ENCODE measurements around the gene PSMB11.

PSMB11 gene

DNA sequence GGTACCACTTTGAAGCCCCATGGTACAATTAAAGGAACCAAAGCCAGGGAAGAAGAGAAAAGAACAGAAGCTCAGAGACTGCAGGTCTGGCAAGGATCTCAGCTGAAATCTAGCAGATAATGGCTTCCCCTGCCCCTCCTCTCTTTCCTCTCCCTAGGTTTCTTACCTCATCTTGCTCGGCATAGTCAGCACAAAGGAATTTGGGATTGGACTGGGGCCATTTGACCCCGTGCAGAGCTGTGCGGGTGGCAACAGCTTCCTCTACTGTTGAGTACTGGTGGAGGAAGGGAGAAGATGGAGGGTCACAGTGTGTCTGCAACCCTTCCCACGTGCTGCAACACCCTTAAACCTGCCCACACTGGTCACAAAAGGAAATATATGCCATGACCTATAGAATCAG is 20.0 kb downstream of the PSMB11 start:
- POLR2A ChIA-PET (ENCODE audit: low non-redundant PET), result interaction anchor here (1.1 kb wide), 2 partner anchors 9 to 81 kb away, joined by 3 read pairs; no protein-coding TSS in a partner anchor
- H3K27ac ChIP-seq, result peak overlapping the region; percentile 95
- TF ChIP-seq, protein P1, sequence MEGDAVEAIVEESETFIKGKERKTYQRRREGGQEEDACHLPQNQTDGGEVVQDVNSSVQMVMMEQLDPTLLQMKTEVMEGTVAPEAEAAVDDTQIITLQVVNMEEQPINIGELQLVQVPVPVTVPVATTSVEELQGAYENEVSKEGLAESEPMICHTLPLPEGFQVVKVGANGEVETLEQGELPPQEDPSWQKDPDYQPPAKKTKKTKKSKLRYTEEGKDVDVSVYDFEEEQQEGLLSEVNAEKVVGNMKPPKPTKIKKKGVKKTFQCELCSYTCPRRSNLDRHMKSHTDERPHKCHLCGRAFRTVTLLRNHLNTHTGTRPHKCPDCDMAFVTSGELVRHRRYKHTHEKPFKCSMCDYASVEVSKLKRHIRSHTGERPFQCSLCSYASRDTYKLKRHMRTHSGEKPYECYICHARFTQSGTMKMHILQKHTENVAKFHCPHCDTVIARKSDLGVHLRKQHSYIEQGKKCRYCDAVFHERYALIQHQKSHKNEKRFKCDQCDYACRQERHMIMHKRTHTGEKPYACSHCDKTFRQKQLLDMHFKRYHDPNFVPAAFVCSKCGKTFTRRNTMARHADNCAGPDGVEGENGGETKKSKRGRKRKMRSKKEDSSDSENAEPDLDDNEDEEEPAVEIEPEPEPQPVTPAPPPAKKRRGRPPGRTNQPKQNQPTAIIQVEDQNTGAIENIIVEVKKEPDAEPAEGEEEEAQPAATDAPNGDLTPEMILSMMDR (conservative IDR thresholded peaks at IDR 0.05; ENCODE audit: low read depth), result no peak
- CTCF ChIA-PET, result interaction anchor here (0.8 to 1.5 kb wide), 3 partner anchors 48 to 75 kb away, joined by 3 to 6 read pairs (median 4); no protein-coding TSS in a partner anchor
- DNase-seq (ENCODE audit: low spot score), result peak; percentile 87

DNA sequence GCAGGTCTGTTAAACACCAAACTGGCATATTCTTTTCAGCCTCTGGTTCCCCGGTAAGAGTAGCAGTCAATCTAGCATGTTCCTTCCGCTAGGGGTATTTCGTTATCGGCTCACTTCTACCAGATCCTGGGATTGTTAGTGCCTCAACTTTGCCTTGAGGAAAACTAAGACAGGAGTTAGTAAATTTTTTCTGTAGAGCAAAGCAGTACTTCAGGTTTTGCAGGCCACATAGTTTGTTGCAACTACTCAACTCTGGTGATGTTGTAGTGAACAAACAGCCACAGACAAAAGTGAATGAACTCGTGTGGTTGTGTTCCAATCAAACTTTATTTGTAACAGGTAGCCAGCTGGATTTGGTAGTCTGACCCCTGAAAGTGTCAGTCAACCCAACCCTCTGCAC is 21.6 kb downstream of the PSMB11 start:
- POLR2A ChIA-PET (ENCODE audit: low non-redundant PET), result no interaction called here
- CTCF ChIA-PET, result interaction anchor here (0.6 kb wide), 1 partner anchor 13 kb away, joined by 3 read pairs; no protein-coding TSS in a partner anchor
- H3K27ac ChIP-seq, result peak overlapping the region; percentile 56
- TF ChIP-seq, protein P1 (conservative IDR thresholded peaks at IDR 0.05; ENCODE audit: low read depth), result no peak
- no peak for DNase-seq (ENCODE audit: low spot score)

DNA sequence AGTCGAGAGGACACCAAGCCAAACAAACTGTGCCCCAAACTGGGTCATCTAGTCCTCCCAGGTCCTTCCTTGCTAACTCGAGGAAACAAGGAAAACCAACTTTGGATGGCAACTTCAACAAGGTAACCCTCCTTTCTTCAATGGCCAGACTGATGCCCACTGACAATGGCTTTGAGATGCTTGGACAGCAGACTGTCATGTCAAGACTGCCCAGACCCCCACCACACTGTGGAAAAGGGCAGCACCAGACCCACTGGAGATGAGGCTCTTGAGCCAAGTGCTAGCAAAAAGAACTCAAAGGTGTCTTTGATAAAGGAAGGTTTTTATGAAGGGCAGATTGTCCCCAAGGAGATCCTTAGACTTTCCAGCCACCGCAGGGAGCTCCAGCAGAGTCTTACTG is 24.4 kb downstream of the PSMB11 start:
- TF ChIP-seq, protein P1 (conservative IDR thresholded peaks at IDR 0.05; ENCODE audit: low read depth), result no peak
- POLR2A ChIA-PET (ENCODE audit: low non-redundant PET), result no interaction called here
- no peak for DNase-seq (ENCODE audit: low spot score)
- CTCF ChIA-PET, result interaction anchor here (0.5 to 1.3 kb wide), 3 partner anchors 10 to 228 kb away, joined by 3 read pairs; no protein-coding TSS in a partner anchor
- H3K27ac ChIP-seq, result peak overlapping the region; percentile 37; the same call in 1 of the 2 replicates

DNA sequence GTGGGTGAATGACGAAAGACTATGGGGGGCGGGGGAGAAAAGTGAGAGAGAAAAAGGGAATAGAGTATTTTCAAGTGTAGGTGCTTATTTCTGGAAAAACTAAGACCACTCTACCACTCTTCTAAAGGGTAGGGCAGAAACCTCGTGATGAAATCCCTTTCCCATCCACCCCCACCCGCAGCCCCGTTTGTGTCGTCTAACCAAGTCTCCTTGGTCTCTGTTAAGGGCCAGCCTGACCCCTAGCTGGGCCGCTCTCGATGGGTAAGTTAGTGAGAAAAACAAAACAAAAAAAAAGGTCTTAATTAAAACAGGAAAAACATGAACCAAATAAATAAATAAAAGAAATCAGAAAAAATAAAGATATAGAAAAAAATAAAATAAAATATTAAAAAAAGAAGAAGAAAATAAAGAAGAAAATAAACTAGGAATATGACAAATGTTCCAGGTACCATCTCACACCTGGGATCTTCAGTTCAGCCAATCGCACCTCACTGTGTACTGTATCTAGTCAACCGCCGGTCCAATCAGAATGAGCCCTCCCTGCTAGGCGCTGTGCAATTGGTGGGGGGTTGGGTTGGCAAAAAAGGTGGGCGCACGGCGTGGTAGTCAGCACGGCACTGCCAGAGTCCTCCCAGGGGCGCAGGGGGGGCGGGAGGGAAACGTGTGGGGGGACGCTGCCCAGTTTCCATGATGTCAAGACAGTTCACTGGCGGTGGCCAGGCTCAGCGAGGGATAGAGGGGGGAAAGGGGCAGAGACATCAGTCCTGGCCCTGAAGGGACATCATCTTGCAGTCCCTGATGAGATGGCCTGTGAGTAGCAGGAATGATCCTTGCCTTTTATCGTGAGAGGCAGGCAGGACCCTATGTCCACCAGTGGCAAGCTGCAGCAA is 25.1 kb downstream of the PSMB11 start:
- DNase-seq (ENCODE audit: low spot score), result no peak
- H3K27ac ChIP-seq, result peak overlapping the region; percentile 67; the same call in 1 of the 2 replicates
- ChIA-PET POLR2A (ENCODE audit: low non-redundant PET) (no interaction called here), CTCF (interaction anchor here (1.1 to 1.3 kb wide), 2 partner anchors 10 to 54 kb away, joined by 3 read pairs; no protein-coding TSS in a partner anchor)
- TF ChIP-seq, protein P1 (conservative IDR thresholded peaks at IDR 0.05; ENCODE audit: low read depth), result no peak

DNA sequence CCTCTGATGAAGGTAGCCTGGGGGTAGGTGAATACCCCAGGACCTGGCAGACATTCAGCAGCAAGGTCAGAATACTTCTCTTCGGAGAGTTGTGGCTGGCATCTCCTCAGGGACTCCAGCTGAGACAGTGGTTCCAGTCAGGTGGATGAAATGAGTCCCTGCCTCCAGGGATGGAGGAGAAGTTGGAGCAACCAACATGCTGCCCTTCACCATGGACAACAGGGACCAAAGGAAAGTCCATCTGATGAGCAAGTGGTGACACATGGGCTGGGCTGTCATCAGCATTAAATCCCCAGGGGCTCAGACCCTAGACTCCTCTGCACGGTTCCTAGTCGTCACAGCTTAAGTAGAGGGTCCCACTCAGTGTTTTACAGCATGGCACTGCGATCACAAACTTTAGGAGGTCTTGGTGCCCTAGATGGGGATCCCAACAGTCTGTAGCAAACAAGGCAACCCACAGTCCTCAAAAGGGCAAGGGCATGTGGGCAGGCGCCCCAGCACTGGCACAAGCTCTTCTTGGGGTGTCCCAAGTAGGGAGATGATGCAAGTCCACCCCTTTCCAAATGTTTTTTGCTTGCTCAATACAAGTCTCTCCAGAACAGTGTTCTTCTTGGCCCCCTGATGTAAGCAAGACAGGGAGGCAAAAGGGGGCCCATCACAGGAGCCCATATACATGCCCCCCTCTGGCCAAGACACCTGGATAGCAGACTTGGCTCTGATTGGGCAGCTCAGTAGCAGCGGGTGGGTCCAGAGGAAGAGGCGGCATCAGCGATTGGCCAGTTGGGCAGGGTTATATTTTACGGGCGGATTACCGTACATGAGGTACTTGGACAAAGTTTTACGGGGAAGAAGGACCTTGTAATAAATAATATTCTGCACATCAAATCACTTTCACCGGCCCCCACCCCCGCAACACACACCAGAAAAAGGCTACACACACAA is 26.1 kb downstream of the PSMB11 start:
- CTCF ChIA-PET, result interaction anchor here (0.6 to 1.8 kb wide), 23 partner anchors 8 to 1257 kb away, joined by 3 to 21 read pairs (median 6); partner anchors contain the start of genes ACIN1, C14orf119, CDH24 and CEBPE
- H3K27ac ChIP-seq, result peak overlapping the region; percentile 67
- POLR2A ChIA-PET (ENCODE audit: low non-redundant PET), result interaction anchor here (0.7 to 1.0 kb wide), 2 partner anchors 27 to 80 kb away, joined by 3 to 5 read pairs; partner anchors contain the start of genes ACIN1 and C14orf119
- DNase-seq (ENCODE audit: low spot score), result no peak
- TF ChIP-seq, protein P1 (conservative IDR thresholded peaks at IDR 0.05; ENCODE audit: low read depth), result no peak

Data from RWPE1 (cell line).